PFSK-1 (cell line): ENCODE data around the gene NCAPD3.

Source experiments
- FOXP2 ChIP-seq: optimal IDR thresholded peaks from 2 replicates; pipeline ENCODE3; 2011; ENCODE audit warnings: borderline replicate concordance, control low read depth, inconsistent platforms; ENCODE audit not compliant: insufficient read depth; ENCODE audit errors: extremely low read length, extremely low read depth
- POLR2AphosphoS5 ChIP-seq: IDR thresholded peaks from 2 replicates; pipeline ENCODE4 v1.6.1; 2012; ENCODE audit warnings: low read depth, mild to moderate bottlenecking, control low read depth, low read length, moderate library complexity
- REST ChIP-seq, 2 experiments: IDR thresholded peaks; 2 replicates each; pipeline versions ENCODE4 v1.6.1 to v1.8.0; 2011 to 2012; ENCODE audit warnings: low read depth in 2 of 2, low read length in 2 of 2, control low read depth in 1 of 2, inconsistent platforms in 1 of 2, mild to moderate bottlenecking in 1 of 2, moderate library complexity in 1 of 2; ENCODE audit not compliant: insufficient read depth in 1 of 2
- SIN3A ChIP-seq: IDR thresholded peaks from 2 replicates; pipeline ENCODE4 v1.6.1; 2012; ENCODE audit warnings: mild to moderate bottlenecking, low read length, moderate library complexity, borderline replicate concordance; ENCODE audit not compliant: insufficient read depth
- TAF1 ChIP-seq: IDR thresholded peaks from 2 replicates; pipeline ENCODE4 v1.6.1; 2012; ENCODE audit warnings: low read length, control low read depth, borderline replicate concordance; ENCODE audit not compliant: insufficient read depth

Gene NCAPD3

GRCh38 chr11:134223121-134223520 is 646 bp downstream of the NCAPD3 start:
- no peak for TF ChIP-seq POLR2AphosphoS5
- TF ChIP-seq FOXP2: no peak
- TF ChIP-seq REST (IDR thresholded peaks at IDR 0.05; ENCODE audit: insufficient read depth in 1 of 2, low read depth in 2 of 2, low read length in 2 of 2): no peak
- TF ChIP-seq SIN3A: no peak
- TF ChIP-seq TAF1: no peak

GRCh38 chr11:134216816-134217215 is 7.0 kb downstream of the NCAPD3 start:
- no peak for TF ChIP-seq REST (IDR thresholded peaks at IDR 0.05; ENCODE audit: insufficient read depth in 1 of 2, low read depth in 2 of 2, low read length in 2 of 2)
- TF ChIP-seq POLR2AphosphoS5: no peak
- TF ChIP-seq SIN3A: no peak
- TF ChIP-seq FOXP2: no peak
- no peak for TF ChIP-seq TAF1

GRCh38 chr11:134215836-134216235 is 7.9 kb downstream of the NCAPD3 start:
- TF ChIP-seq SIN3A: no peak
- TF ChIP-seq FOXP2: no peak
- TF ChIP-seq TAF1: no peak
- no peak for TF ChIP-seq POLR2AphosphoS5
- no peak for TF ChIP-seq REST (IDR thresholded peaks at IDR 0.05; ENCODE audit: insufficient read depth in 1 of 2, low read depth in 2 of 2, low read length in 2 of 2)

GRCh38 chr11:134207538-134208239 is 16.1 kb downstream of the NCAPD3 start:
- TF ChIP-seq SIN3A (no peak), TAF1 (no peak), REST (IDR thresholded peaks at IDR 0.05; ENCODE audit: insufficient read depth in 1 of 2, low read depth in 2 of 2, low read length in 2 of 2) (no peak), FOXP2 (no peak), POLR2AphosphoS5 (no peak)

GRCh38 chr11:134206185-134206584 is 17.6 kb downstream of the NCAPD3 start:
- TF ChIP-seq FOXP2: no peak
- no peak for TF ChIP-seq REST (IDR thresholded peaks at IDR 0.05; ENCODE audit: insufficient read depth in 1 of 2, low read depth in 2 of 2, low read length in 2 of 2)
- no peak for TF ChIP-seq POLR2AphosphoS5
- TF ChIP-seq SIN3A: no peak
- TF ChIP-seq TAF1: no peak
